HCT116 (cell line): ENCODE data around the gene EMSY. TPM values are rescaled to one million over a fixed set of nuclear protein-coding genes. Genes with fewer than 3 reads are reported as not detected.

ENCODE experiments used
- ATAC-seq: fragments of 200-7000 bp; cut with Tn5 transposase; 2 replicates; pipeline ENCODE4 v1.9.1; 2020; ENCODE audit warnings: mild to moderate bottlenecking, moderate library complexity
- BruUV-seq: library from RNA; stranded (reverse); fragments of 400-500 nt; replicated peaks from 2 replicates; lab custom pipeline; 2021; lab: Mats Ljungman, UMichigan
- CTCF ChIA-PET: fragments of 300-600 bp; sonication (Branson Sonifier 250); formaldehyde crosslinking; loops from one replicate; lab custom pipeline; 2021; ENCODE audit warnings: antibody characterized with exemption; lab: Charles Lee
- POLR2A ChIA-PET: fragments of 300-600, 350-600 bp; sonication (Branson Sonifier 250); formaldehyde crosslinking; loops from one replicate; lab custom pipeline; 2021; ENCODE audit warnings: antibody characterized with exemption; lab: Charles Lee
- RAD21 ChIA-PET, 2 experiments: fragments of 300-600 bp; sonication (Branson Sonifier 250); formaldehyde crosslinking; loops; one replicate each; lab custom pipeline; 2023; ENCODE audit warnings: low total read pairs in 2 of 2; ENCODE audit not compliant: uncharacterized antibody in 2 of 2, unreplicated experiment in 2 of 2, low non-redundant PET in 1 of 2; lab: Charles Lee
- DNase-seq: peaks from one replicate; pipeline ENCODE4 v3.0.0-alpha.2; 2010; ENCODE audit warnings: low read depth, low spot score
- H2AFZ ChIP-seq: fragments of 200-600 bp; shearing (Covaris generic), sonication (generic); 2 replicates; pipeline ENCODE4 v1.6.1; 2017; ENCODE audit warnings: low read depth, mixed run types, mixed read lengths, antibody characterized with exemption, low read length; ENCODE audit not compliant: poor library complexity, severe bottlenecking
- H3K27ac ChIP-seq: 2 replicates; pipeline ENCODE4 v1.5.1; 2012; ENCODE audit warnings: low read depth, low read length
- H3K27me3 ChIP-seq: fragments of 200-600 bp; sonication (generic); 2 replicates; pipeline ENCODE4 v1.6.1; 2016; ENCODE audit warnings: mixed run types, low read length, mixed read lengths; ENCODE audit not compliant: insufficient read depth
- H3K36me3 ChIP-seq, 2 experiments: fragments of 200-500 bp in 1 of 2; fragments of 200-600 bp in 1 of 2; sonication (Bioruptor generic) in 1 of 2; sonication (generic) in 1 of 2; 2 replicates each; pipeline versions ENCODE4 v1.5.1 to v1.6.1; 2014 to 2016; ENCODE audit warnings: low read length in 2 of 2, inconsistent platforms in 1 of 2, mixed read lengths in 1 of 2, mixed run types in 1 of 2; ENCODE audit not compliant: insufficient read depth in 2 of 2, control insufficient read depth in 1 of 2
- H3K4me1 ChIP-seq, 2 experiments: fragments of 200-600 bp in 1 of 2; sonication (generic) in 1 of 2; 2 replicates each; pipeline versions ENCODE4 v1.5.1 to v1.6.1; 2012 to 2017; ENCODE audit warnings: low read length in 2 of 2, inconsistent platforms in 1 of 2, mild to moderate bottlenecking in 1 of 2, mixed read lengths in 1 of 2, mixed run types in 1 of 2, moderate library complexity in 1 of 2; ENCODE audit not compliant: insufficient read depth in 2 of 2, control insufficient read depth in 1 of 2
- H3K4me2 ChIP-seq: fragments of 200-600 bp; sonication (generic); 2 replicates; pipeline ENCODE4 v1.6.1; 2017; ENCODE audit warnings: mixed run types, low read length, mixed read lengths
- H3K4me3 ChIP-seq, 2 experiments: fragments of 200-600 bp in 1 of 2; sonication (generic) in 1 of 2; replicated peaks in 1 of 2; 2 replicates each; pipeline ENCODE4 v1.5.1; 2011 to 2016; ENCODE audit warnings: low read length in 2 of 2, control low read depth in 1 of 2, low read depth in 1 of 2, mild to moderate bottlenecking in 1 of 2, mixed read lengths in 1 of 2, mixed run types in 1 of 2
- H3K79me2 ChIP-seq: fragments of 200-600 bp; sonication (generic); 2 replicates; pipeline ENCODE4 v1.6.1; 2017; ENCODE audit warnings: mild to moderate bottlenecking, mixed run types, low read length, moderate library complexity, mixed read lengths; ENCODE audit not compliant: insufficient read depth
- H3K9ac ChIP-seq: fragments of 200-600 bp; sonication (generic); 2 replicates; pipeline ENCODE4 v1.6.1; 2016; ENCODE audit warnings: low read length, mixed read lengths
- H3K9me2 ChIP-seq: fragments of 200-600 bp; sonication (generic), shearing (Covaris generic); 2 replicates; pipeline ENCODE4 v1.6.1; 2017; ENCODE audit warnings: mixed run types, mild to moderate bottlenecking, moderate library complexity; ENCODE audit not compliant: insufficient read depth
- H3K9me3 ChIP-seq, 2 experiments: fragments of 200-500 bp in 1 of 2; fragments of 200-600 bp in 1 of 2; sonication (Bioruptor generic) in 1 of 2; sonication (generic) in 1 of 2; 2 replicates each; pipeline ENCODE4 v1.6.1; 2014 to 2017; ENCODE audit warnings: low read length in 2 of 2, mixed read lengths in 2 of 2, inconsistent platforms in 1 of 2, low read depth in 1 of 2, mild to moderate bottlenecking in 1 of 2, mixed run types in 1 of 2, moderate library complexity in 1 of 2; ENCODE audit not compliant: control insufficient read depth in 1 of 2, insufficient read depth in 1 of 2
- H4K20me1 ChIP-seq: fragments of 200-600 bp; sonication (generic), shearing (Covaris generic); 2 replicates; pipeline ENCODE4 v1.6.1; 2017; ENCODE audit warnings: mixed run types, mild to moderate bottlenecking, moderate library complexity; ENCODE audit not compliant: insufficient read depth
- ATF3 ChIP-seq: IDR thresholded peaks from 2 replicates; pipeline ENCODE4 v1.6.1; 2012
- CBX3 ChIP-seq: IDR thresholded peaks from 2 replicates; pipeline ENCODE4 v1.6.1; 2012; ENCODE audit warnings: low read depth
- CEBPB ChIP-seq: IDR thresholded peaks from 2 replicates; pipeline ENCODE4 v1.6.1; 2012; ENCODE audit warnings: low read depth
- CTCF ChIP-seq, 3 experiments: fragments of 200-600 bp in 1 of 3; sonication (generic) in 1 of 3; IDR thresholded peaks in 2 of 3; conservative IDR thresholded peaks in 1 of 3; 2 replicates each; pipeline ENCODE4 v1.5.1; 2012 to 2017; ENCODE audit warnings: low read depth in 2 of 3, low read length in 2 of 3, antibody characterized with exemption in 1 of 3, borderline replicate concordance in 1 of 3, control low read depth in 1 of 3, mild to moderate bottlenecking in 1 of 3, mixed read lengths in 1 of 3, mixed run types in 1 of 3, moderate library complexity in 1 of 3; ENCODE audit not compliant: insufficient read depth in 1 of 3
- ELF1 ChIP-seq: IDR thresholded peaks from 2 replicates; pipeline ENCODE4 v1.6.1; 2012; ENCODE audit warnings: low read depth, borderline replicate concordance
- EZH2 ChIP-seq: fragments of 200-600 bp; sonication (generic); IDR thresholded peaks from 2 replicates; pipeline ENCODE4 v1.6.1; 2017; ENCODE audit warnings: antibody characterized with exemption, mixed run types
- EZH2phosphoT487 ChIP-seq: fragments of 200-600 bp; IDR thresholded peaks from 2 replicates; pipeline ENCODE4 v1.6.1; 2018; ENCODE audit warnings: antibody characterized with exemption, borderline replicate concordance
- JUND ChIP-seq: IDR thresholded peaks from 2 replicates; pipeline ENCODE4 v1.6.1; 2012
- MAX ChIP-seq: IDR thresholded peaks from 2 replicates; pipeline ENCODE4 v1.6.1; 2012
- POLR2A ChIP-seq: IDR thresholded peaks from 2 replicates; pipeline ENCODE4 v1.7.0; 2011; ENCODE audit warnings: borderline replicate concordance; ENCODE audit not compliant: insufficient read depth, insufficient read length; ENCODE audit errors: extremely low read depth
- POLR2AphosphoS5 ChIP-seq: IDR thresholded peaks from 2 replicates; pipeline ENCODE4 v1.6.1; 2011; ENCODE audit warnings: mild to moderate bottlenecking, low read depth, low read length, moderate library complexity
- SP1 ChIP-seq: IDR thresholded peaks from 2 replicates; pipeline ENCODE4 v1.6.1; 2012; ENCODE audit warnings: low read depth
- TCF7L2 ChIP-seq: IDR thresholded peaks from 2 replicates; pipeline ENCODE4 v1.7.0; 2011; ENCODE audit warnings: borderline replicate concordance, inconsistent platforms; ENCODE audit not compliant: insufficient read depth, insufficient read length; ENCODE audit errors: extremely low read depth
- intact Hi-C: fragments of 100-400 bp; cut with micrococcal nuclease; formaldehyde crosslinking; loops from 2 replicates; pipeline ENCODE4 v1.10.0; 2022
- total RNA-seq: library from RNA; stranded (reverse); gene quantifications from one replicate; pipeline ENCODE4 v1.2.1, GENCODE V29; 2021; ENCODE audit not compliant: unreplicated experiment

EMSY gene
- total RNA-seq, 1 experiment from 2014 or later, result 22.7 TPM

GRCh38 chr11:76558891-76559290 is 114.1 kb downstream of the EMSY start:
- intact Hi-C loops, result no loop called here
- Histone ChIP-seq H3K4me2 (no peak overlapping the region), H3K36me3 (no peaks in the 10 kb centered on the region), H4K20me1 (no peaks in the 10 kb centered on the region), H3K27ac (no peak overlapping the region), H3K9me3 (no peaks in the 10 kb centered on the region), H3K79me2 (no peaks in the 10 kb centered on the region), H3K9me2 (no peaks in the 10 kb centered on the region), H3K4me1 (peaks cover 9 to 16% of the 10 kb centered on the region in 2 experiments), H3K9ac (no peak overlapping the region), H2AFZ (no peak overlapping the region), H3K27me3 (no peaks in the 10 kb centered on the region), H3K4me3 (no peak overlapping the region)
- BruUV-seq, result no TSS peak
- CTCF ChIA-PET, result no interaction called here
- DNase-seq (no peak), ATAC-seq (no peak)
- RAD21 ChIA-PET, result no interaction called here
- POLR2A ChIA-PET, result no interaction called here
- TF ChIP-seq ELF1 (no peak), POLR2A (no peak), EZH2phosphoT487 (no peak), TCF7L2 (no peak), JUND (no peak), EZH2 (no peak), SP1 (no peak), CBX3 (no peak), ATF3 (no peak), MAX (no peak), POLR2AphosphoS5 (no peak), CEBPB (no peak), CTCF (IDR thresholded peaks at IDR 0.05 in 2 of 3, conservative IDR thresholded peaks at IDR 0.05 in 1 of 3; ENCODE audit: borderline replicate concordance in 1 of 3, insufficient read depth in 1 of 3, low read depth in 2 of 3, low read length in 2 of 3) (no peak)
